AG09309 (cell line): ENCODE measurements around the gene RALGPS1.

Source experiments
- DNase-seq: peaks from one replicate; pipeline ENCODE4 v3.0.0-alpha.2; 2010; ENCODE audit warnings: low read depth
- H3K4me3 ChIP-seq: 2 replicates; pipeline ENCODE4 v1.5.1; 2011; ENCODE audit warnings: mild to moderate bottlenecking, low read depth, low read length, moderate library complexity; ENCODE audit not compliant: control insufficient read depth
- CTCF ChIP-seq: IDR thresholded peaks from 2 replicates; pipeline ENCODE4 v1.5.1; 2011; ENCODE audit warnings: mild to moderate bottlenecking, low read depth, low read length, inconsistent platforms; ENCODE audit not compliant: insufficient read depth, control insufficient read depth; ENCODE audit errors: missing control alignments

Gene RALGPS1

GRCh38 chr9:127022913-127023660 is 108.5 kb downstream of the RALGPS1 start:
- H3K4me3 ChIP-seq: no peak overlapping the region
- no peak for TF ChIP-seq CTCF
- DNase-seq: no peak

GRCh38 chr9:127025042-127025441 is 110.5 kb downstream of the RALGPS1 start:
- DNase-seq: no peak
- H3K4me3 ChIP-seq: no peak overlapping the region
- no peak for TF ChIP-seq CTCF

- DNase-seq: no peak
- no peak for TF ChIP-seq CTCF
- no peak overlapping the region for H3K4me3 ChIP-seq
Measured at GRCh38 chr9:127027694-127028093, 113.1 kb downstream of the RALGPS1 start.

- no peak for TF ChIP-seq CTCF
- H3K4me3 ChIP-seq: no peak overlapping the region
- no peak for DNase-seq
Measured at GRCh38 chr9:127029548-127029947, 115.0 kb downstream of the RALGPS1 start.

- no peak overlapping the region for H3K4me3 ChIP-seq
- TF ChIP-seq CTCF: no peak
- no peak for DNase-seq
Measured at GRCh38 chr9:127030814-127031740, 116.5 kb downstream of the RALGPS1 start.

- peak; percentile 59 for DNase-seq
- no peak for TF ChIP-seq CTCF
- no peak overlapping the region for H3K4me3 ChIP-seq
Measured at GRCh38 chr9:127032256-127032655, 117.7 kb downstream of the RALGPS1 start.
